ENCODE measurements around the gene CNTROB. TPM values are rescaled to one million over a fixed set of nuclear protein-coding genes. Genes with fewer than 3 reads are reported as not detected.

The CNTROB gene
- total RNA-seq, 1 donor from 2014 or later = 27.8 TPM

Other genes with a start within 250 kb of the CNTROB start
- 41.5 TPM for gene TP53, start 244.7 kb upstream of the CNTROB start, total RNA-seq
- gene WRAP53, start 243.7 kb upstream of the CNTROB start, total RNA-seq = 5.7 TPM
- gene EFNB3, start 227.0 kb upstream of the CNTROB start, total RNA-seq = 0.53 TPM
- gene DNAH2, start 214.5 kb upstream of the CNTROB start, total RNA-seq = 0.31 TPM
- 41.0 TPM for gene KDM6B, start 98.0 kb upstream of the CNTROB start, total RNA-seq
- 18.5 TPM for gene TMEM88, start 77.1 kb upstream of the CNTROB start, total RNA-seq
- 53.5 TPM for gene NAA38, start 74.6 kb upstream of the CNTROB start, total RNA-seq
- gene CYB5D1, start 74.2 kb upstream of the CNTROB start, total RNA-seq = 13.3 TPM
- gene CHD3, start 43.4 kb upstream of the CNTROB start, total RNA-seq = 138 TPM
- gene RNF227, start 15.9 kb upstream of the CNTROB start, total RNA-seq = 5.7 TPM
- 1.2 TPM for gene KCNAB3, start 2.4 kb upstream of the CNTROB start, total RNA-seq
- 78.3 TPM for gene TRAPPC1, start 260 bp upstream of the CNTROB start, total RNA-seq
- not detected for gene GUCY2D, start 70.4 kb downstream of the CNTROB start, total RNA-seq
- gene ALOX15B, start 106.9 kb downstream of the CNTROB start, total RNA-seq = not detected
- gene ALOX12B, start 155.5 kb downstream of the CNTROB start, total RNA-seq = not detected
- not detected for gene ALOXE3, start 186.3 kb downstream of the CNTROB start, total RNA-seq
- gene HES7, start 191.9 kb downstream of the CNTROB start, total RNA-seq = 1.1 TPM
- gene PER1, start 220.2 kb downstream of the CNTROB start, total RNA-seq = 182 TPM
- gene VAMP2, start 230.7 kb downstream of the CNTROB start, total RNA-seq = 108 TPM
- gene TMEM107, start 244.2 kb downstream of the CNTROB start, total RNA-seq = 23.0 TPM